ENCODE measurements around the gene SPATA21.

SPATA21 gene

DNA sequence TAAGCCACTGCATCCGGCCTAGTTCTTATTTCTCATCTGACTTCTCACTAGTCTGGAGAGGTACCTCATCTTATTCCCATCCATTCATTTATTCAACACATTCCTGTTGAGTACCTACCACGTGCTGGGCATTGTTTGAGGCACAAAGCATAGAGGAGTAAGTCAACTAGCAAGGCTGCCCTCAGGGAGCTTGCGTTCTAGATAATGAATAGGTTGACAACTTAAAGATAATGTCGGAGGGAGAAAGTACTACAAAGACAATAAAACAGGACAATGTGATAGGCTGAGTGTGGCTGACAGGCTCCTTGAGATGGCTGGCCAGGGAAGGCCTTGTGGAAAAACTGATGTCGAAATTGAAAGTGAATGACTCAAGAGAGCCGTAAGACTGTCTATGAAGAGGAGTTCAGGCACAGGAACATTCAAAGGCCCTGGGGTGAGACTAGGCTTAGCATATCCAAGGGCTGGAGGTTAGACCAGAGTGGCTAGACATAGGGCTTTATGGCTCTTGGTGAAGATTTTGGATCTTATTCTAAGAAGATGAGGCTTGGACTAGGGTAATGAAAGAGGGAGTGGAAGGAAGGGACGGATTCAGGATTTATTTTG lies 18.3 kb downstream of the SPATA21 start:
- no peak for DNase-seq

DNA sequence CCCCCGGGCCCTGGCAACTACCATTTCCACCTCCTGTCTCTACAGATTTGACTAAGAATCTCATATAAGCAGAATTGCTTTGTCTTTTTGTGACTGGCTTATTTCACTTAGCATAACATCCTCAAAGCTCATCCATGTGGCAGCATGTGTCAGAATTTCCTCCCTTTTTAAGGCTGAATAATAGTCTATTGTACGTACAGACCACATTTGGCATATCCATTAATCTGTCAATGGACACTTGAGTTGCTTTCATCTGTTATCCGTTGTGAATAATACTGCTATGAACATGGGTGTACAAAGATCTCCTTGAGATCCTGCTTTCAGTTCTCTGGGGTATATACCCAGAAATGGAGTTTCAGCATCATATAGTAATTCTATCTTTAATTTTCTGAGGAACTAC lies 24.0 kb downstream of the SPATA21 start:
- DNase-seq, result no peak

DNA sequence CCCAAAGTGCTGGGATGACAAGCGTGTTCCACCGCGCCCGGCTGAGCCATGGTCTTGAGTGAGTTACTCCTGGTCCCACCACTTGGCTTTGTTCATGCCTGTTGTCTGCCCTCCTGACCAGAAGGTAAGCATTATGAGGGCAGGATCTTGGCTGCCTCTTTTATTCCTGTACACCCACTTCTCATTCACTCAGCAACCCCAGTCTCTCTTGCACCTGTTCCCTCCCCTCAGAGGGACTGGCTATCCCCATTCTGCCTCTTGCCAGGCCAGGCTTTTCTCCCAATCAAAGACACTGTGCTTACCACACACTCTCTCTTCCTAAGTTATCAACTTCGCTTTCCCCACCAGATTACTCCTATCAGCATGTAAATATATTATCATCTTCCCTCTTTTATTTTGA lies 26.4 kb downstream of the SPATA21 start:
- DNase-seq, result no peak

DNA sequence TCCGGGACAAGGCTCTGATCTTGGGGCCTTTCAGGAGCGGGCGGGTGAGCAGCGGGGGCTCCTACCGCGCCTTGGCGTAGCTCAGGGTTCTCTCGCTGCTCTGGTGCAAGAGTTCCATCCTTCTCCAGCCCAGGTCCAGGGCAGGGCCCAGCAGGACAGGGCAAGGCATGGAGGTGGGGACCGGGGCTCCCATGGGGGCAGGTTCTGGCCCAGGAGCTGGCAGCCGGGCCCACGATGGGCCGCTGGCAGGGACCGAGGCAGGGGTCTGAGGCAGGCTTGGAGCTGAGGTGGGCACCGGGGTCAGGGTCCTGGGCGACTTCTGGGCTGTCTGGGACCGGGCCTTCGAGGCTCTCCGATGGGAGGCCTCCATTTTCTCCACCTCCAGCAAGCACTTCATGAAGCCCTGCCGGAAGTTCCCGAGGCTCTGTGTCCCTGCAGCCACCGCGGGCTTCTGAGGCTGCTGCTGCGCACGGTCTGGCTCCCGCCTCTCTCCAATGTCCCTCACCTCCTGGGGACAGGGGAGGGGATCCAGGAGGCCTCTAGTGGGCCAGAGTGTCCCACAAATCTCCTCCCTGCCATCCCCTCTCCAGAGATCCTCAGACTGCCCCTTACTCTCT lies 27.6 kb downstream of the SPATA21 start:
- no peak for DNase-seq

DNA sequence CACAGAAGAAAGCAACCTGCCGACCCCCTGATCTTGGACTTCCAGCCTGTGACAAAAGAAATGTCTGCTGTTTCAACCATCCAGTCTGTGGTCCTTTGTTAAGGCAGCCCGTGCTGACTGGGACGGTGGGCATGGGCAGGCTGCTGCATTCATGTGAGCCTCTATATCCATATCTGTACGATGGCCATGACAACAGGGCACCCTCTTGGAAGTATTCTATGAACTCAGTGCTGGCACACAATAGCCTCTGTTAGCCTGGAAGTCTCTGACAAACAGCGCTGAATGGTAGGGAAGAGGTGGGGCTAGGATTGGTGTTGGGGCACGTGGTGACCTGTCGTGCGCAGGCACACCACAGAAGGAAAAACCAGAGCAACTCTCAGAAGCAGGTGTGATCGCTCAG lies 30.4 kb downstream of the SPATA21 start:
- no peak for DNase-seq

DNA sequence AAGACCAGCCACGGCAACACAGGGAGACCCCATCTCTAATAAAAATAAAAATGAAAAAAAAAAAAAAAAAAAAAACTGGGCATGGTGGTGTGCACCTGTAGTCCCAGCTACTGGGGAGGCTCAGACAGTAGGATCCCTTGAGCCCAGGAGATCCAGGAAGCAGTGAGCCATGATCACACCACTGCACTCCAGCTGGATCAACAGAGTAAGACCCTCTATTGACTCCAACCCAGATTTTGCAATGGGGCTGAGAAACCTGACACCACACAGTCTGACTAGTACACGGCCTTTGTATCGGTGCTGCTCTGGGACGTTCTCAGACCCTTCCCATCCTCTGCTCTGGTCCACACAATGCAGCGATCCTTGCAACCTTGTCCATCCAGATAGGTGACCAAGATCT lies 31.8 kb downstream of the SPATA21 start:
- no peak for DNase-seq

DNA sequence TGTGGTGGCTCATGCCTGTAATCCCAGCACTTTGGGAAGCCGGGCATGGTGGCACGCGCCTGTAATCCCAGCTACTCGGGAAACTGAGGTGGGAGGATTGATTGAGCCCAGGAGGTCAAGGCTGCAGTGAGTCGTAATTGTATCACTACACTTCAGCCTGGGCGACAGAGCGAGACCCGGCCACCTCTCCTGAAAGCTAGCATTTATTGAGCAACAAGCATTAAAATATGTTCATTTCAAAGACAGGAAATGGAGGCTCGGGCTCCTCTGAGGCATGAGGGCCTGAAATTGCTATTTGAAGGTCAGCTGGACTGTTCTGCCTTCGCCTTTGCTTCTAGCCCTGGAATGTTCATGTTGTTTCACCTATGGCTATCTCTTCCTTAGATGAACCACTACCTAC lies 34.5 kb downstream of the SPATA21 start:
- DNase-seq, result no peak

DNA sequence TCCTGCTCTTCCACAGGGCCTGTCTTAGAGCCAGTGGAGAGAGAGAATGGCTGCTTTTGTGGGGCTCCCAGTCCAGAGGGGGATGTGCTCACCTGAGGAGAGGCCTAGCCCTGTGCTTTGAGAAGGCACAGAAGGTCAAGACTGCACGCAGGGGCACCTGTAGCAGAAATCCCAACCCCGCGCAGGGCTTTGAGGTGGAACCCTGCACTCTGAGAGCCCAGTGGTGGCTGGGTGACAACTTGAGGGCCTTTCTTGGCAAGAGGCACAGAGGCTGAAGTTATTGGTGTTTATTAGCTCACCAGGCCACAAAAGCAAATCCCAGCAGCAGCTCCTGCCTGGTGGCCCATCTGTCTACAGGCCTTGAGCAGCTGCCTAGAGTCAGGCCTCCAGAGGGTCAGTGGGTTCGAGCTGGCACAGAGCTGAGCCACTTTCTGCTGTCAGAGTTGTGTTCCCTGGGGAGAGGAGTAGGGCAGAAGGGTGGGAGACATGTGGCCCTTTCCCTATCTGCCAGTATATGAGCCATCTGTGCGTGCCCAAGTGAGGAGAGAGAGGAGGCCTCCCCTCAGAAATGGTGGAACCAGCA lies 38.8 kb downstream of the SPATA21 start:
- peak; percentile 97 for DNase-seq

DNA sequence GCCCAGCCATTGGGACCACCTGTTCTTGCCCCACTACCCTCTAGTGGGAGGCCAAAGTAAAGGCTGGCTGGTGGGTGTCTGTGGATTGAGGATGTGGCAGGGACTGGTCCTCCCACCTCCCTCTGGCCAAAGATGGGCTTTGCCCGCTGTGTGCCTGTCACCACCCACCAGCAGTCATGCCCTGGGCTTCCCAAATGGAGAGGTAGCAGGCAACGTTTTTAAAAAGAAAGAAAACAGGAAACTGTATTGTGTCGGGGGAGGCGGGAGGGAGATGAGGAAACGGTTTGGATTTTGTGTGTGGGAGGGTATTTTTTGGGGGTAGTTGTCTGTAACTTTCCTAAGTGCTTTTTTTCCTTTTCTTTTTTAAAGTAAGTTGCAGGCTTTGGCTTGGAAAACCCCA lies 40.1 kb downstream of the SPATA21 start:
- no peak for DNase-seq

DNA sequence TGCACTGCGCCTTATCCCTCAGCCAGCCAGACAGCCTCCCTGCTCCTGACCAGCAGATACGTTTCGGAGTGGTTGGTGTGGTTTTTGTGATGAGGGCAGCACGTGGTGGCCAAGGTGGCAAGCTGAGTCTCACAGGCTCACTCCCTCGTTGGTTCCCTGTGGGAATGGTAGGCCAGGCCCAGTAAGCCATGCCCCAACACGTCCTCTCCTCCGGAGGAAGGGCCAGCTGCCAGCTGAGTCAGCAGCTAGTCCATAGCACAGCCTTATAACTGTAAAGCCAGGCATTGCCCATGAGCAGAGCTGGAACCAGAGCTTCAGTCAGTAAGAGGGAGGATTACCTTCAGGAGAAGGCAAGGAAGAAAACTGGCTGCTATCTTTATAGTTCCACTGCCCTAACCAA lies 40.6 kb downstream of the SPATA21 start:
- DNase-seq, result peak; percentile 89

DNA sequence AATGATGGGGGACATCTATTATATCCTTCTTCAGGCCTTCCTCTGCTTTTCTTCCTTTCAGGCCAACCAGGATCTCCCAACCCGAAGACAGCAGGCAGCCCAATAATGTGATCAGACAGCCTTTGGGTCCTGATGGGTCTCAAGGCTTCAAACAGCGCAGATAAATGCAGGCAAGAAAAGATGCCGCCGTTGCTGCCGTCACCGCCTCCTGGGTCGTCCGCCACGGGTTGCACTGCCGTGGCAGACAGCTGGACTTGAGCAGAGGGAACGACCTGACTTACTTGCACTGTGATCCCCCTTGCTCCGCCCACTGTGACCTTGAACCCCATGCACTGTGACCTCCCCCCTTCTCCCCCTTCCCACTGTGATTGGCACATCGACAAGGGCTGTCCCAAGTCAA lies 42.2 kb downstream of the SPATA21 start:
- no peak for DNase-seq

DNA sequence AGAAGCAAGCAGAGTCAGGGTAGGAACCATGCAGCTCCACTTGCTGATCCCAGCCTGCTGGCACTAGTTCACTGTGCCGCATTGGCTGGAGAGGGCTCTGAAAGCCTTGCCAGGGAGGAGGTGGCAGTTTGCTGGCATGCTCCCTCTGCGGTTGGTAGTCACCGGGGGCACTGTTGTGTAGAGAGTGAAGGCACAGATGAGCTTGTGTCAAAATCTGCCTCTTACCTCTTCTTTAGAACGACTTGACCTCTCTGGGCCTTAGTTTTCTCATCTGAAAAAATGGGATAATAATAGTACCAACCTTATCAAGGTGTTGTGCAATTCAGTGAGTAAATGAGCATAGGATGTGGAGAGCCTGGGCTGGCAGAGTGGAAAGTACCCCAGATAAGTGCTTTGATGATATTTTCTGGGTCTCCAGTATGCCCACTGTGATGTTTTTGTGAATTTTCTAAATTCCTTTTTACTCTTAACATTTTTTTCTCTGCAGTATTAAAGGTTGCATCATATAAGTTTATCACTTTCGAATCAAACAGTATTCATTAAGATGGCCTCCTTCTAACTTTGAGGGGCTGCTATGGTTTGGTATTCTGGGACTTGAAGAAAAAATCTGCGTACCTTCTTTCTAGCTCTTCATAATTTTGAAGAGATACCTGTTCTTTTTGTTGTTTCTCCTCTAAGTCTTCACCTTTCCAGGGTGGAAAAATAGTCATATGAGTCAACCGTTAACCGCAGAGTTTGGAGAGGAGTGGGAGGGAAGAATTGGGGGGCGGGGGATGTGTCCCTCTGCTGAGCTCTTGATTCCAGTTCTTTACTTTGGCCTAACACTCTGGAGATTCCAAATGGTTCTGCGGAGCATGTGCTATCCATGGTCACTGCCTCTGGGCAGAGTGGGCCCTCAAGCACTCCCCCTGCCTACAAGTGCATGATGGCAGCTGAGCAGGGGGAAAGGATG lies 43.4 kb downstream of the SPATA21 start:
- no peak for DNase-seq

DNA sequence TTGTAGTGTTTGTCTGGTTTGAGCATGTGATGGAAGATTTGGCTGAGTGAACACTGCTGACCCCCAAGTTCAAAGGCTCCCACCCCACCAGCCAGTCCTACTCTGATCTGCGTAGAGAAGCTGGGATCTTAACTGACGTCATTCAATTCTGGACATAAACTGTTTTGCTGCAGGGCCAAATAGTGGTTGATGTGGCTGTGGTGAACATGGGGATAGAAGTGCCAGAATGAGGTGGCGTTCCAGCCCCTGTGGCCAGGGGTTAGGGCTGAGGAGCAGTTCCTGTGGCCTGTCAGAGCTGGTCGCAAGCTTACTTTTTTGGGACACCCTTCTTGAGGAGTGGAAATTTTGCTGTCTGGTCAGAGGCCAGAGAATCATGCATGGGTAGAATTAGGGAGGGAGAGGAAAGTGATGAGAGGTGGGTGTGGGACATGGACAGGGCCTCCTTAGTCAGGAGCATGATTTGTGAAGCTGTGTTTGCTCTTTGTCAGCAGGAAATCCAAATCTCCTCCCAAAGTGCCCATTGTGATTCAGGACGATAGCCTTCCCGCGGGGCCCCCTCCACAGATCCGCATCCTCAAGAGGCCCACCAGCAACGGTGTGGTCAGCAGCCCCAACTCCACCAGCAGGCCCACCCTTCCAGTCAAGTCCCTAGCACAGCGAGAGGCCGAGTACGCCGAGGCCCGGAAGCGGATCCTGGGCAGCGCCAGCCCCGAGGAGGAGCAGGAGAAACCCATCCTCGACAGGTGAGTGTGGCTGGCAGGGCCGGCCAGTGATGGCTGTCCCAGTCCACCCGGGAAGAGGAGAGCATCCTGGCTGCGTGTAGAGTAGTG lies 44.3 kb downstream of the SPATA21 start:
- DNase-seq, result no peak

DNA sequence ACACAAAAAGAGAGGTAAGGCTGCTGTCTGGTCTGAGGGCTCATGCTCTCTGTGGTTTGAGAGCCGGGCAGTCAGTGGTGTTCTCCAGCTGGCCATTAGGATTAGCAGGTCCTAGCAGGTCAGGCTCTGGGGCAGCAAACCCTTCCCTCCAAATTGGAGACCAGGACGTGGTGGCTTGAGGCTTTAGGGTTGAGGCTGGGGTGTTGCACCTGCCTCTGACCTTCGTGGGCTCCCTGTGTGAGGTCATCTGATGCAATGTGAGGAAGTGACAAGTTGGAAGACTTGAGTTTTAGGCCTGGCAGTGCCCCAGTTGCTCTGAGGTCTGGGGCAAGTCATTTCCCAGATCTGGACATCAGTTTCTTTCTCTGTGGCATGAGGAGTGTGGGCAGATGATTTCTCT lies 45.8 kb downstream of the SPATA21 start:
- no peak for DNase-seq

DNA sequence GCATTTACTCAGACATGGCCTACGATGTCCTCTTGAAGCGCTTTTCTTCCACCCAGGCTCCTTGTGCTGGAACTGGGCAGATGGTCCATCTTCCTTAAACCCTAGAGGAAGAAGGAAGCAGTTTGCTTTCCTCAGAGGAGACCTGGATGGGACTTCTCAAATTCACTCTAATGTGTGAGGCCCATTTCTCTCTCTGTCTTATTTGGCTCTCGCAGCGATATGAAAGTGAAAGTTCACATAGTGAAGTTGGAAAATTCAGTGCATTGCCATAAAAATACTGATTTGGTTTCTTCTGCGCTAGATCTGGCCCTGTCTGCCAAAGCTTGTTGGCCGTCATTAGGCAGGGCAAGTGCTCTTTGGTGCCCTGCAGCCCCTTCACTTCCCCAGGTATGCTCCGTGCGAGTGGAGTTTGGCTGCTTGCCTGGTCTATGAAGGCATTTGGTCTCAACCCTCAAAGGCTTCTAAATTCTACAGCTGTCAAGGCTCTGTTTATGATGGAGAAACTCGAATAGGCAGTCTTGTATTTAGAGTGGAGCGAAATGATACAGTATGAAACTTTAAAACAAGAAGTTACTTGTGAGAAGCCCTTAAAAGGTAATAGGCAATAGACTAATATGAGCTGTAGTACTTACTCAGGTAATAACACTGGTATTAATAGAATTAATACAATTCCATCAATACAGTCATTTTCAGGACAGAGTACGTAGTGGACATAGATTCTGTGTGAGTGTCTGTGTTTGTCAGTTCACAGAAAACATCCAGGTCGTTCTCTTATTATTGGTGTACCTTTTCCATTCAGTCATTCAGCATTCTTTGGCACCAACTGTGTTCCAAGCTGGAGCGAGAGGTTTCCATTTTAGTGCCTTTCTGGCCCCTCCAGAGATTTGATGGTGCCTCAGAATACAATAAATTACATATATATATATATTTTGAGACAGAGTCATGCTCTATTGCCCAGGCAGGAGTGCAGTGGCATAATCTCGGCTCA lies 49.7 kb downstream of the SPATA21 start:
- no peak for DNase-seq

DNA sequence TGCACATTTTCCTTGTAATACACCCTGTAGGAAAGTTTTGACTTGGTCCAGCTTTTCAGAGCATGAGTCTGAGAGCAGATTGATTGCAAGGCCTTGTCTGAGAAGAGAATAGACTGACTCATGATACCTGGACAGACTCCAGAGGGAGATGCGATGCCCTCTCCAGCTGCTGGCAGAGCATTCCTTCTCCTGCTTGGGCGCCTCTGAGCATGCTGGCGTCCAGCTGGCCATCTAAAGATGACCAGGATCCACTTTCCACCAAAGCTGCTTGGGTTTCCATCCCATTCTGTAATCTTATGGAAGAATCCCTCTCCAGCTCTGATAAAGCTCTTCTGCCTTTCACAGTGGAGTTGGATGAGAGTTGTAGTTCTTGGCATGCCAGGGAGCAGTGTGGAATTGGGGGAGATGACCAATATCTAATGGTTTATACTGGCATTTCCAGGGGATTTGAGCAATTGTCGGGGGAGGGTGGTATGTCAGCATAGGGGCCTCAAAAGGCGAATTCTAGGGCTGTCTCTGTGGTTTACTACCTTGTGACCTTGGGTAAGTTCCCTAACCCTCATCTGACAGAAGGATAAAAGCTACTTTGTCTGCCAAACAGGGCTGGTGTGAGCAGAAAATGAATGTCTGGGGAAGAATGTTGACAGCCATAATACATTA lies 50.6 kb downstream of the SPATA21 start:
- no peak for DNase-seq

DNA sequence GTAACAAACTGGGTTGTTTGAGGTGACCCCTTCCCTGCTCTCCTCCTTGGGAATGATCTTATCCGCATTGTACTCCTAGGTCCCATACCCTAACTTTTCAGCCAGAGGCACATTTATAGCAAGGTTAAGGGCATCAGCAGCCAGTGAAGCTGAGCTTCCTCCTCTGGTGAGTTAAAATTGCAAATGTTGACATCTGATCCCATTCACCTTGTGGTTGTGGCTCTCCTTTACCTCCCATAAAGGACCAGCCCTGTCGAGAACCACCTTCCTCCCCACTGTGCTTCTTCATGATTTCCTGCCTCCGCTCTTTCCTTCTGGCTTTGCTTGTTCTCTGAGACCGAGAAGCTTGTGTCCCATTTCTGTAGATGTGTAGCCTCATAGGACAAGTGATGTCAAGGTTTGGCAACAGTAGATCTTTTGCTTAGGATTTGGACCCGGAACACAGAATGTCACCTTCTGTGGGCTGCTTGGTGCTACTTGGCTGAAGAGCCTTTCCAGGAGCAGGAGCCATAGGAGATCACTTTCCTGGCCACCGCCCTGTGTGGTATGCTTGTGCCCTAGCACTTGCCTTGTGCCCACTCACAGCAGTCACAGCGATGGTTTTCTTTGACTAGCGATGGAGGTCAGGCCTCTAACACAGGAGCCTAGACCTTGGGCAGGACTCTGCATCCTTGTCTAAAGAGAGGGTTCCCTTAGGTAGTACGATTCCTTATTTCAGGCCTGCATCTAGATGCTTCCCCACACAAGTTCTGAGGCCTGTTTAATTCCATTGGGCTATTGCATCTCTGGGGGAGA lies 51.4 kb downstream of the SPATA21 start:
- no peak for DNase-seq

DNA sequence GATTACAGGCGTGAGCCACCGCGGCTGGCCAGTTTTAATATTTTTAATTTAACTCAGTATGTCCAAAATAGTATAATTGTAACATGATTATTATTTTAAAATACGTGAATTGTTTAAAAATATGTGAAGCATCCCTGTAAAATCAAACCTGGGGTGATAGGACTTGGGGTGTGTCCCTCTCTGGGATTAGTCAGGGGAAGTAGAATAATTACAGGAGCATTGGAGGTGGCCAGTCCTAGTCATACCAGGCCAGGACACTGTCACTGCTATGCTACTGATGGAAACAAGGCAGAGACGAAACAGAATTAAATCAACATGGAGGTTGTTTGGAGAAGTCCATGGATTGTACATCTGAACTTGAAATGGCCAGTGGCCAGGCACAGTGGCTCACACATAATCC lies 53.3 kb downstream of the SPATA21 start:
- no peak for DNase-seq

DNA sequence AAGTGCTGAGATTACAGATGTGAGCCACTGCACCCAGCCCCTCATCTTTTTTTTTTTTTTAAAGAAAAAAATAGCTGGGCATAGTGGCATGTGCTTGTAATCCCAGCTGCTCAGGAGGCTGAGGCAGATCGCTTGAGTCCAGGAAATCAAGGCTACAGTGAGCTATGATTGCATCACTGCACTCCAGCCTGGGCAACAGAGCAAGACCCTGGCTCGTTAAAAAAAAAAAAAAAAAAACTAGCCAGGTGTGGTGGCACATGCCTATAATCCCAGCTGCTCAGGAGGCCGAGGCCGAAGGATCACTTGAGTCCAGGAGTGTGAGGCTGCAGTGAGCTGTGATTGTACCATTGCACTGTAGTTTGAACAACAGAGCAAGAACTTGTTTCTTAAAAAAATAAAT lies 56.4 kb downstream of the SPATA21 start:
- no peak for DNase-seq

DNA sequence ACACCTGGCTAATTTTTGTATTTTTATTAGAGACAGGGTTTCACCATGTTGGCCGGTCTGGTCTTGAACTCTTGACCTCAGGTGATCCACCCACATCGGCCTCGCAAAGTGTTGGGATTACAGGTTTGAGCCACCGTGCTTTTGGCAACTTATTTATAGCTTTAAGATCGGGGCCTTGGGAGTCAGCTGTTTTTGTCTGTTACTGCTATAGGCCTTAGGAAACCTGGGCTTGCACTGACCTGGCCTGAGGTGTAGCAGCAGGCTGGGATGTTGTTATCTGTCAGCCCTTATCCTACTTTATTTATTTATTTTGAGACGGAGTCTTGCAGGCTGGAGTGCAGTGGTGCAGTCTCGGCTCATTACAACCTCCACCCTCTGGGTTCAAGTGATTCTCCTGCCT lies 58.8 kb downstream of the SPATA21 start:
- DNase-seq, result no peak

Data from DMS 273 treated with DMSO at 0.1 percent for 48 hours (cell line).